Activated CD8-positive, alpha-beta memory T cell treated with anti-CD3 and anti-CD28 coated beads for 36 hours (primary cell): ENCODE data around the gene GNB1L. TPM values are rescaled to one million over a fixed set of nuclear protein-coding genes. Genes with fewer than 3 reads are reported as not detected.

Experiments
- CTCF ChIA-PET: fragments of 350-600 bp; sonication (Branson Sonifier 250); formaldehyde crosslinking; loops from one replicate; lab custom pipeline; 2021; ENCODE audit warnings: antibody characterized with exemption; lab: Charles Lee
- POLR2A ChIA-PET: fragments of 350-600 bp; sonication (Branson Sonifier 250); formaldehyde crosslinking; loops from one replicate; lab custom pipeline; 2021; ENCODE audit warnings: antibody characterized with exemption; lab: Charles Lee
- total RNA-seq, 2 experiments: library from RNA; stranded (reverse); gene quantifications; one replicate each; pipeline ENCODE4 v1.2.3, GENCODE V29; 2021

The GNB1L gene
- 10 to 100 TPM; 17.1 to 17.3 TPM for total RNA-seq

GRCh38 chr22:19854778-19855503 is at the start of gene GNB1L, which contains the start of gene RTL10:
Gene GNB1L, minus strand, starts transcription at chr22:19854874. Its CDS starts 33,519 bp downstream, at chr22:19821355.
Gene RTL10, minus strand, starts transcription at chr22:19854874. Its CDS starts 2,613 bp downstream, at chr22:19852261.
- ChIA-PET CTCF (interaction anchor here (0.8 to 2.3 kb wide), 8 partner anchors 37 to 246 kb away, joined by 3 to 7 read pairs (median 4); no protein-coding TSS in a partner anchor), POLR2A (interaction anchor here (1.0 to 3.6 kb wide), 4 partner anchors 10 to 87 kb away, joined by 3 to 35 read pairs (median 4); partner anchors contain the start of genes COMT and TXNRD2)

- CTCF ChIA-PET = interaction anchor here (0.9 to 2.5 kb wide), 2 partner anchors 173 to 174 kb away, joined by 3 to 13 read pairs; no protein-coding TSS in a partner anchor
- POLR2A ChIA-PET = no interaction called here
Measured at GRCh38 chr22:19904174-19904856, 49.6 kb upstream of the GNB1L start.

GRCh38 chr22:19903513-19903912 is 48.8 kb upstream of the GNB1L start:
- ChIA-PET CTCF (interaction anchor here (0.9 kb wide), 2 partner anchors 8 to 173 kb away, joined by 3 read pairs; no protein-coding TSS in a partner anchor), POLR2A (no interaction called here)

- ChIA-PET CTCF (interaction anchor here (0.9 kb wide), 2 partner anchors 9 to 172 kb away, joined by 3 read pairs; no protein-coding TSS in a partner anchor), POLR2A (no interaction called here)
Measured at GRCh38 chr22:19903031-19903430, 48.4 kb upstream of the GNB1L start.

GRCh38 chr22:19902245-19902715 is 47.6 kb upstream of the GNB1L start:
- POLR2A ChIA-PET = no interaction called here
- CTCF ChIA-PET = no interaction called here

GRCh38 chr22:19901577-19902244 is 47.0 kb upstream of the GNB1L start:
- CTCF ChIA-PET = interaction anchor here (0.9 to 1.4 kb wide), 2 partner anchors 8 to 171 kb away, joined by 4 to 6 read pairs; no protein-coding TSS in a partner anchor
- POLR2A ChIA-PET = no interaction called here

GRCh38 chr22:19900707-19901436 is 46.2 kb upstream of the GNB1L start:
- ChIA-PET CTCF (interaction anchor here (0.9 to 1.4 kb wide), 3 partner anchors 9 to 170 kb away, joined by 3 to 6 read pairs (median 4); partner anchors contain the start of genes COMT and TXNRD2), POLR2A (no interaction called here)

- ChIA-PET CTCF (interaction anchor here (4.0 kb wide), 1 partner anchor 168 kb away, joined by 16 read pairs; no protein-coding TSS in a partner anchor), POLR2A (no interaction called here)
Measured at GRCh38 chr22:19898831-19899567, 44.3 kb upstream of the GNB1L start.

- ChIA-PET CTCF (interaction anchor here (4.0 kb wide), 1 partner anchor 167 kb away, joined by 16 read pairs; no protein-coding TSS in a partner anchor), POLR2A (no interaction called here)
Measured at GRCh38 chr22:19898145-19898544, 43.5 kb upstream of the GNB1L start.

- POLR2A ChIA-PET = no interaction called here
- CTCF ChIA-PET = interaction anchor here (4.0 kb wide), 1 partner anchor 167 kb away, joined by 16 read pairs; no protein-coding TSS in a partner anchor
Measured at GRCh38 chr22:19897726-19898125, 43.1 kb upstream of the GNB1L start.

- ChIA-PET POLR2A (no interaction called here), CTCF (interaction anchor here (1.6 to 4.0 kb wide), 2 partner anchors 10 to 166 kb away, joined by 4 to 16 read pairs; no protein-coding TSS in a partner anchor)
Measured at GRCh38 chr22:19896665-19897355, 42.1 kb upstream of the GNB1L start.

- POLR2A ChIA-PET = no interaction called here
- CTCF ChIA-PET = no interaction called here
Measured at GRCh38 chr22:19895160-19895849, 40.6 kb upstream of the GNB1L start.

GRCh38 chr22:19893363-19893762 is 38.7 kb upstream of the GNB1L start:
- POLR2A ChIA-PET = no interaction called here
- CTCF ChIA-PET = interaction anchor here (1.5 kb wide), 1 partner anchor 163 kb away, joined by 8 read pairs; no protein-coding TSS in a partner anchor

GRCh38 chr22:19892925-19893324 is 38.3 kb upstream of the GNB1L start:
- POLR2A ChIA-PET = interaction anchor here (0.7 to 3.3 kb wide), 2 partner anchors 38 to 47 kb away, joined by 3 to 35 read pairs; partner anchors contain the start of genes GNB1L and RTL10
- CTCF ChIA-PET = interaction anchor here (0.9 to 1.2 kb wide), 2 partner anchors 37 to 48 kb away, joined by 3 read pairs; partner anchors contain the start of genes COMT and TXNRD2

GRCh38 chr22:19892257-19892879 is 37.7 kb upstream of the GNB1L start:
- ChIA-PET CTCF (interaction anchor here (0.7 to 1.2 kb wide), 6 partner anchors 33 to 136 kb away, joined by 3 to 4 read pairs (median 3); partner anchors contain the start of genes COMT, GNB1L, RTL10 and TXNRD2), POLR2A (interaction anchor here (0.7 to 3.3 kb wide), 4 partner anchors 37 to 60 kb away, joined by 3 to 35 read pairs (median 3); partner anchors contain the start of genes GNB1L and RTL10)
